Fibroblast of lung (primary cell): ENCODE results near the gene SULF2. TPM values are rescaled to one million over a fixed set of nuclear protein-coding genes. Genes with fewer than 3 reads are reported as not detected.

Source experiments
- DNase-seq, 2 donors: peaks; one replicate each; pipeline versions ENCODE4 v3.0.0 to v3.0.0-alpha.2; 2010; ENCODE audit warnings: low read depth in 2 of 2
- H2AFZ ChIP-seq: 2 replicates; pipeline ENCODE4 v1.5.1; 2012; ENCODE audit warnings: low read length, control low read depth, inconsistent platforms
- H3K27ac ChIP-seq: 2 replicates; pipeline ENCODE4 v1.5.1; 2011; ENCODE audit warnings: low read length, control low read depth; ENCODE audit not compliant: insufficient read depth
- H3K27me3 ChIP-seq: 2 replicates; pipeline ENCODE4 v1.5.1; 2011; ENCODE audit warnings: mild to moderate bottlenecking, low read length; ENCODE audit not compliant: control insufficient read depth, insufficient read depth
- H3K36me3 ChIP-seq: 2 replicates; pipeline ENCODE4 v1.5.1; 2011; ENCODE audit warnings: low read length; ENCODE audit not compliant: control insufficient read depth, insufficient read depth
- H3K4me1 ChIP-seq: 2 replicates; pipeline ENCODE4 v1.5.1; 2011; ENCODE audit warnings: low read length; ENCODE audit not compliant: control insufficient read depth, insufficient read depth; ENCODE audit errors: extremely low read depth
- H3K4me2 ChIP-seq: 2 replicates; pipeline ENCODE4 v1.5.1; 2011; ENCODE audit warnings: low read length, control low read depth; ENCODE audit not compliant: insufficient read depth; ENCODE audit errors: extremely low read depth
- H3K4me3 ChIP-seq, 4 experiments: fragments of 200-600 bp in 1 of 4; sonication (generic) in 1 of 4; replicated peaks in 1 of 4; 2 replicates each; pipeline ENCODE4 v1.5.1; 2011 to 2016; ENCODE audit warnings: low read length in 4 of 4, low read depth in 3 of 4, mild to moderate bottlenecking in 3 of 4, control low read depth in 2 of 4, inconsistent platforms in 1 of 4, mixed read lengths in 1 of 4; ENCODE audit not compliant: insufficient read depth in 1 of 4; ENCODE audit errors: control extremely low read depth in 1 of 4
- H3K79me2 ChIP-seq: 2 replicates; pipeline ENCODE4 v1.5.1; 2012; ENCODE audit warnings: mild to moderate bottlenecking, low read length, inconsistent platforms; ENCODE audit not compliant: control insufficient read depth, insufficient read depth
- H3K9ac ChIP-seq: 2 replicates; pipeline ENCODE4 v1.5.1; 2011; ENCODE audit warnings: mild to moderate bottlenecking, low read length, control low read depth; ENCODE audit not compliant: insufficient read depth
- H3K9me3 ChIP-seq: 2 replicates; pipeline ENCODE4 v1.5.1; 2012; ENCODE audit warnings: low read depth, low read length; ENCODE audit not compliant: control insufficient read depth, insufficient read depth
- H4K20me1 ChIP-seq: 2 replicates; pipeline ENCODE4 v1.5.1; 2011; ENCODE audit warnings: low read length; ENCODE audit not compliant: control insufficient read depth, insufficient read depth; ENCODE audit errors: extremely low read depth
- CTCF ChIP-seq, 2 donors: IDR thresholded peaks in 1 of 2; conservative IDR thresholded peaks in 1 of 2; 1 replicate in 1 of 2; 2 replicates in 1 of 2; pipeline ENCODE4 v1.5.1; 2011 to 2012; ENCODE audit warnings: low read length in 2 of 2, control low read depth in 1 of 2, inconsistent platforms in 1 of 2, low read depth in 1 of 2, mild to moderate bottlenecking in 1 of 2
- EZH2 ChIP-seq: IDR thresholded peaks from 2 replicates; pipeline ENCODE4 v1.5.1; 2012; ENCODE audit warnings: low read length, control low read depth, mild to moderate bottlenecking; ENCODE audit errors: missing control alignments
- polyA plus RNA-seq, 2 donors: library from polyadenylated mRNA; depleted of rRNA in 1 of 2; stranded (reverse) in 1 of 2; unstranded in 1 of 2; fragments of >200 nt; gene quantifications; 2 replicates each; pipeline ENCODE4 v1.2.1, GENCODE V29; 2011 to 2012; ENCODE audit warnings: missing spikeins in 1 of 2
- total RNA-seq: library from RNA; depleted of rRNA; stranded (reverse); fragments of >200 nt; gene quantifications from 2 replicates; pipeline ENCODE4 v1.2.1, GENCODE V29; 2014

SULF2 gene
- total and polyA plus RNA-seq, 2 donors (not counting 1 experiment from before 2014, with no cell fraction given), result 0.26 to 9.6 TPM

DNA sequence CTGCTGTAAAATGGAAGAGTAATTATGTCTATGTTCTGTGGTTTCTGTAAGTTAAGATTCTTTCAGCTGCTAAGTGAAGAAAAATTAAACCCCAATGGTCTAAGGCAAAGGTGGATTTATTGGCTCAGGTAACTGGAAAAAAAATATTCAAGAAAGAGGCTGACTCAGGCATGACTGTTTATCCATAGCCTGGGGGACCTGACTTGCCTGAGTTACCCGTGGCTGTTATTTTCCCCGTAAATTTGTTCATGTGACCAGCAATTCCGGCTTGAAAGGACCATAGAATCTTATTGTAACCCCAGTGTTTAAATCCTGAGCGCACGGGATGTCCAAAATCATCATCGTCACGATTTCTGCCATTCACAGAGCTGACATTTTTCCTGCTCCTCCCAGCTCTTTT lies 32.3 kb upstream of the SULF2 start:
- Histone ChIP-seq H2AFZ (no peak overlapping the region), H3K79me2 (no peaks in the 10 kb centered on the region), H4K20me1 (no peaks in the 10 kb centered on the region), H3K36me3 (no peaks in the 10 kb centered on the region), H3K9me3 (no peaks in the 10 kb centered on the region), H3K9ac (no peak overlapping the region), H3K27ac (no peak overlapping the region), H3K4me1 (no peaks in the 10 kb centered on the region), H3K27me3 (no peaks in the 10 kb centered on the region), H3K4me3 (no peak overlapping the region), H3K4me2 (no peak overlapping the region)
- DNase-seq, result no peak
- TF ChIP-seq EZH2, result no peak
- TF ChIP-seq CTCF (conservative IDR thresholded peaks at IDR 0.05 in 1 of 2, IDR thresholded peaks at IDR 0.05 in 1 of 2; ENCODE audit: low read depth in 1 of 2, low read length in 2 of 2), result no peak

- H3K27me3 ChIP-seq, result no peaks in the 10 kb centered on the region
- TF ChIP-seq CTCF (conservative IDR thresholded peaks at IDR 0.05 in 1 of 2, IDR thresholded peaks at IDR 0.05 in 1 of 2; ENCODE audit: low read depth in 1 of 2, low read length in 2 of 2), result no peak
- no peak for TF ChIP-seq EZH2
- DNase-seq, result no peak
Measured at GRCh38 chr20:47816487-47817451, 31.5 kb upstream of the SULF2 start.

DNA sequence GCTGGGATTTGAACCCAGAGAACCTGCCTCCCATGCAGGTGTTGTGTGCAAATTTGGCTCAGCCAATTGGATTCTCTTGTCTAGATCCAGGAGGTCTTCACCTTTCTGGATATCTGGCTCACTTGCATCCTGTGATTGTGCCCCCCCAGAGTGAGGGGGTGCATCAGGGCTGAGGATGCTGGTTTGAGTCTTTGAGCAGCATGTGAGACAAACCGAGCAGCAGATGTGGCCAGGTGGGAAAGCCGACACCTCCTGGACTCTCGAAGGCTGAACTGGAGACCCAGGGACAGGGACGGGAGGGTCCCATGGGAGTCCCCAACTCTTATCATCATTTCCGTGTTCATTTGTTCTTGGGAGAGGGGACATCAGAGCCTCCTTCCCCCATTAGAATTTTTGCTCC lies 30.6 kb upstream of the SULF2 start:
- Histone ChIP-seq H3K4me2 (no peak overlapping the region), H2AFZ (no peak overlapping the region), H3K4me1 (no peaks in the 10 kb centered on the region), H3K9me3 (no peaks in the 10 kb centered on the region), H4K20me1 (no peaks in the 10 kb centered on the region), H3K9ac (no peak overlapping the region), H3K79me2 (no peaks in the 10 kb centered on the region), H3K27me3 (no peaks in the 10 kb centered on the region), H3K4me3 (no peak overlapping the region), H3K36me3 (no peaks in the 10 kb centered on the region), H3K27ac (no peak overlapping the region)
- DNase-seq, result no peak
- TF ChIP-seq EZH2 (no peak), CTCF (conservative IDR thresholded peaks at IDR 0.05 in 1 of 2, IDR thresholded peaks at IDR 0.05 in 1 of 2; ENCODE audit: low read depth in 1 of 2, low read length in 2 of 2) (no peak)

More at GRCh38 chr20:47816487-47817451, 31.5 kb upstream of the SULF2 start:
- Histone ChIP-seq H2AFZ (no peak overlapping the region), H3K9me3 (no peaks in the 10 kb centered on the region), H3K36me3 (no peaks in the 10 kb centered on the region), H3K27ac (no peak overlapping the region), H3K79me2 (no peaks in the 10 kb centered on the region), H3K9ac (no peak overlapping the region), H4K20me1 (no peaks in the 10 kb centered on the region), H3K4me3 (no peak overlapping the region), H3K4me1 (no peaks in the 10 kb centered on the region), H3K4me2 (no peak overlapping the region)
